GM23338 (cell line): Measurements from ENCODE around the gene USP2. TPM values are rescaled to one million over a fixed set of nuclear protein-coding genes. Genes with fewer than 3 reads are reported as not detected.

Source experiments
- ATAC-seq: fragments of 200-7000 bp; cut with Tn5 transposase; 3 replicates; pipeline ENCODE4 v1.9.1; 2020
- DNase-seq: peaks from one replicate; pipeline ENCODE4 v3.0.0-alpha.2; 2015; ENCODE audit warnings: low spot score
- H2AFZ ChIP-seq: fragments of 200-600 bp; sonication (generic); 2 replicates; pipeline ENCODE4 v1.8.0; 2016; ENCODE audit warnings: antibody characterized with exemption, mild to moderate bottlenecking, moderate library complexity
- H3F3A ChIP-seq: fragments of 200-600 bp; sonication (generic); replicated peaks from 2 replicates; pipeline ENCODE4 v1.8.0; 2017; ENCODE audit warnings: antibody characterized with exemption, mixed run types, low read depth
- H3K27ac ChIP-seq: fragments of 200-600 bp; sonication (generic); 2 replicates; pipeline ENCODE4 v1.6.1; 2016; ENCODE audit warnings: low read depth
- H3K27me3 ChIP-seq: fragments of 200-600 bp; sonication (generic); 2 replicates; pipeline ENCODE4 v1.8.0; 2016; ENCODE audit warnings: mild to moderate bottlenecking, mixed run types, moderate library complexity; ENCODE audit not compliant: insufficient read depth
- H3K36me3 ChIP-seq: fragments of 200-600 bp; sonication (generic); 2 replicates; pipeline ENCODE4 v1.8.0; 2016; ENCODE audit warnings: mild to moderate bottlenecking; ENCODE audit not compliant: insufficient read depth
- H3K4me1 ChIP-seq: fragments of 200-600 bp; sonication (generic); 2 replicates; pipeline ENCODE4 v1.8.0; 2016; ENCODE audit warnings: mild to moderate bottlenecking, moderate library complexity; ENCODE audit not compliant: insufficient read depth
- H3K4me2 ChIP-seq: fragments of 200-600 bp; sonication (generic); 2 replicates; pipeline ENCODE4 v1.7.1; 2017; ENCODE audit warnings: mixed run types
- H3K4me3 ChIP-seq: fragments of 200-600 bp; sonication (generic); 2 replicates; pipeline ENCODE4 v1.6.1; 2016; ENCODE audit warnings: mixed run types
- H3K79me2 ChIP-seq: fragments of 200-600 bp; sonication (generic); replicated peaks from 2 replicates; pipeline ENCODE4 v1.8.0; 2017; ENCODE audit warnings: mild to moderate bottlenecking; ENCODE audit not compliant: insufficient read depth
- H3K9me2 ChIP-seq: fragments of 200-600 bp; sonication (generic); 2 replicates; pipeline ENCODE4 v1.8.0; 2017; ENCODE audit not compliant: insufficient read depth
- H4K20me1 ChIP-seq: fragments of 200-600 bp; sonication (generic); replicated peaks from 2 replicates; pipeline ENCODE4 v1.8.0; 2017; ENCODE audit warnings: mild to moderate bottlenecking; ENCODE audit not compliant: insufficient read depth
- H3K27ac Mint-ChIP-seq: 2 replicates; pipeline ENCODE4 v1.8.0; 2020; ENCODE audit warnings: inconsistent platforms, mild to moderate bottlenecking, moderate library complexity, mixed read lengths
- H3K27me3 Mint-ChIP-seq: 3 replicates; pipeline ENCODE4 v1.8.0; 2022; ENCODE audit warnings: low read depth, mild to moderate bottlenecking, moderate library complexity, mixed read lengths, inconsistent platforms; ENCODE audit not compliant: insufficient read depth, poor library complexity
- H3K36me3 Mint-ChIP-seq: 3 replicates; pipeline ENCODE4 v1.8.0; 2021; ENCODE audit warnings: low read depth, mild to moderate bottlenecking, inconsistent platforms, moderate library complexity, mixed read lengths
- H3K4me1 Mint-ChIP-seq: 3 replicates; pipeline ENCODE4 v1.8.0; 2020; ENCODE audit warnings: mild to moderate bottlenecking, inconsistent platforms, mixed read lengths
- H3K4me3 Mint-ChIP-seq: 3 replicates; pipeline ENCODE4 v1.8.0; 2021; ENCODE audit warnings: moderate library complexity, mild to moderate bottlenecking, inconsistent platforms, mixed read lengths
- H3K9me3 Mint-ChIP-seq: 3 replicates; pipeline ENCODE4 v1.8.0; 2020; ENCODE audit warnings: moderate library complexity, mild to moderate bottlenecking, inconsistent platforms, mixed read lengths
- CREB1 ChIP-seq: fragments of 250-450 bp; sonication (Bioruptor Pico); IDR thresholded peaks from 2 replicates; pipeline ENCODE4 v1.5.0; 2020; ENCODE audit warnings: low read depth, mild to moderate bottlenecking, moderate library complexity
- EZH2 ChIP-seq: fragments of 200-600 bp; sonication (generic); IDR thresholded peaks from one replicate; pipeline ENCODE4 v1.8.0; 2017; ENCODE audit warnings: antibody characterized with exemption, mild to moderate bottlenecking, low read depth; ENCODE audit not compliant: unreplicated experiment
- EZH2phosphoT487 ChIP-seq: fragments of 200-600 bp; sonication (generic); IDR thresholded peaks from one replicate; pipeline ENCODE4 v1.8.1; 2018; ENCODE audit warnings: antibody characterized with exemption; ENCODE audit not compliant: unreplicated experiment
- JUNB ChIP-seq: IDR thresholded peaks from one replicate; pipeline ENCODE4 v1.6.1; 2016; ENCODE audit warnings: antibody characterized with exemption; ENCODE audit not compliant: unreplicated experiment
- POLR2AphosphoS5 ChIP-seq: IDR thresholded peaks from 2 replicates; pipeline ENCODE4 v1.6.1; 2016; ENCODE audit warnings: antibody characterized with exemption, low read depth
- STAT1 ChIP-seq: IDR thresholded peaks from one replicate; pipeline ENCODE4 v1.6.1; 2016; ENCODE audit warnings: antibody characterized with exemption; ENCODE audit not compliant: unreplicated experiment
- ZNF114 ChIP-seq: fragments of 250-450 bp; sonication (Bioruptor Pico); IDR thresholded peaks from 2 replicates; pipeline ENCODE4 v1.5.0; 2020; ENCODE audit warnings: mild to moderate bottlenecking, moderate library complexity
- ZNF331 ChIP-seq: fragments of 250-450 bp; sonication (Bioruptor Pico); IDR thresholded peaks from 2 replicates; pipeline ENCODE4 v1.5.0; 2020; ENCODE audit warnings: low read depth, mild to moderate bottlenecking, moderate library complexity
- polyA plus RNA-seq: library from polyadenylated mRNA; unstranded; fragments of >200 nt; fragmentation: Nextera tagmentation; extraction: Ambion mirVana; gene quantifications from 2 replicates; pipeline ENCODE4 v1.2.1, GENCODE V29; 2016
- total RNA-seq: library from RNA; depleted of rRNA; stranded (reverse); fragments of >200 nt; shearing (Covaris generic); gene quantifications from 2 replicates; pipeline ENCODE4 v1.2.3, GENCODE V29; 2014
- TF ChIP-seq, protein P1 (sequence below): IDR thresholded peaks from one replicate; pipeline ENCODE4 v1.6.1; 2018; ENCODE audit warnings: antibody characterized with exemption; ENCODE audit not compliant: unreplicated experiment
- TF ChIP-seq, protein P2 (sequence below): fragments of 250-450 bp; sonication (Bioruptor Pico); IDR thresholded peaks from 2 replicates; pipeline ENCODE4 v1.5.0; 2020; ENCODE audit warnings: mild to moderate bottlenecking, moderate library complexity
- TF ChIP-seq, protein P3 (sequence below): IDR thresholded peaks from 2 replicates; pipeline ENCODE4 v1.6.1; 2016; ENCODE audit warnings: antibody characterized with exemption

Gene USP2
- total and polyA plus RNA-seq, 2 experiments from 2014 or later: 4.9 to 5.0 TPM

DNA sequence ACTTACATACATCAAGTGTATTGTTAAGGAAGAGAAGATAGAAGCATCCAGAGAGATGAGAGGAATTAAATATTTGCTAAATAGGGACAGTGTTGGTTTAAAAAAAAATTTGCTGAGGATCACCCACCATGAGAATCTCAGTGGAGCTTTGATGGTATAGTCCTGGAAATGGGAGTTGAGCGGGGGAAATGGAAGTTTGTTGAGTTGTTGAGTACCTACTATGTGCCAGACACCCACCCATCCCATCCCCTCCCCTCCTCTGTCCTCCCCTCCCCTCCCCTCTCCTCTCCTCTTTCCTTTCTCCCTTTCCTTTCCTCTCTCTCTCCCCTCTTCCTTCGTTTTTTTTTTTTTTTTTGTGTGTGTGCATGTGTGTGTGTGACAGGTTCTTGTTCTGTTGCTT is 30.3 kb downstream of the USP2 start:
- no peak for TF ChIP-seq JUNB
- no peak for TF ChIP-seq POLR2AphosphoS5
- no peak for TF ChIP-seq CREB1 (CRISPR knock-in tag)
- TF ChIP-seq STAT1: no peak
- TF ChIP-seq ZNF331: no peak
- TF ChIP-seq, protein P1, sequence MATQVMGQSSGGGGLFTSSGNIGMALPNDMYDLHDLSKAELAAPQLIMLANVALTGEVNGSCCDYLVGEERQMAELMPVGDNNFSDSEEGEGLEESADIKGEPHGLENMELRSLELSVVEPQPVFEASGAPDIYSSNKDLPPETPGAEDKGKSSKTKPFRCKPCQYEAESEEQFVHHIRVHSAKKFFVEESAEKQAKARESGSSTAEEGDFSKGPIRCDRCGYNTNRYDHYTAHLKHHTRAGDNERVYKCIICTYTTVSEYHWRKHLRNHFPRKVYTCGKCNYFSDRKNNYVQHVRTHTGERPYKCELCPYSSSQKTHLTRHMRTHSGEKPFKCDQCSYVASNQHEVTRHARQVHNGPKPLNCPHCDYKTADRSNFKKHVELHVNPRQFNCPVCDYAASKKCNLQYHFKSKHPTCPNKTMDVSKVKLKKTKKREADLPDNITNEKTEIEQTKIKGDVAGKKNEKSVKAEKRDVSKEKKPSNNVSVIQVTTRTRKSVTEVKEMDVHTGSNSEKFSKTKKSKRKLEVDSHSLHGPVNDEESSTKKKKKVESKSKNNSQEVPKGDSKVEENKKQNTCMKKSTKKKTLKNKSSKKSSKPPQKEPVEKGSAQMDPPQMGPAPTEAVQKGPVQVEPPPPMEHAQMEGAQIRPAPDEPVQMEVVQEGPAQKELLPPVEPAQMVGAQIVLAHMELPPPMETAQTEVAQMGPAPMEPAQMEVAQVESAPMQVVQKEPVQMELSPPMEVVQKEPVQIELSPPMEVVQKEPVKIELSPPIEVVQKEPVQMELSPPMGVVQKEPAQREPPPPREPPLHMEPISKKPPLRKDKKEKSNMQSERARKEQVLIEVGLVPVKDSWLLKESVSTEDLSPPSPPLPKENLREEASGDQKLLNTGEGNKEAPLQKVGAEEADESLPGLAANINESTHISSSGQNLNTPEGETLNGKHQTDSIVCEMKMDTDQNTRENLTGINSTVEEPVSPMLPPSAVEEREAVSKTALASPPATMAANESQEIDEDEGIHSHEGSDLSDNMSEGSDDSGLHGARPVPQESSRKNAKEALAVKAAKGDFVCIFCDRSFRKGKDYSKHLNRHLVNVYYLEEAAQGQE: no peak
- TF ChIP-seq EZH2: no peak
- TF ChIP-seq, protein P2, sequence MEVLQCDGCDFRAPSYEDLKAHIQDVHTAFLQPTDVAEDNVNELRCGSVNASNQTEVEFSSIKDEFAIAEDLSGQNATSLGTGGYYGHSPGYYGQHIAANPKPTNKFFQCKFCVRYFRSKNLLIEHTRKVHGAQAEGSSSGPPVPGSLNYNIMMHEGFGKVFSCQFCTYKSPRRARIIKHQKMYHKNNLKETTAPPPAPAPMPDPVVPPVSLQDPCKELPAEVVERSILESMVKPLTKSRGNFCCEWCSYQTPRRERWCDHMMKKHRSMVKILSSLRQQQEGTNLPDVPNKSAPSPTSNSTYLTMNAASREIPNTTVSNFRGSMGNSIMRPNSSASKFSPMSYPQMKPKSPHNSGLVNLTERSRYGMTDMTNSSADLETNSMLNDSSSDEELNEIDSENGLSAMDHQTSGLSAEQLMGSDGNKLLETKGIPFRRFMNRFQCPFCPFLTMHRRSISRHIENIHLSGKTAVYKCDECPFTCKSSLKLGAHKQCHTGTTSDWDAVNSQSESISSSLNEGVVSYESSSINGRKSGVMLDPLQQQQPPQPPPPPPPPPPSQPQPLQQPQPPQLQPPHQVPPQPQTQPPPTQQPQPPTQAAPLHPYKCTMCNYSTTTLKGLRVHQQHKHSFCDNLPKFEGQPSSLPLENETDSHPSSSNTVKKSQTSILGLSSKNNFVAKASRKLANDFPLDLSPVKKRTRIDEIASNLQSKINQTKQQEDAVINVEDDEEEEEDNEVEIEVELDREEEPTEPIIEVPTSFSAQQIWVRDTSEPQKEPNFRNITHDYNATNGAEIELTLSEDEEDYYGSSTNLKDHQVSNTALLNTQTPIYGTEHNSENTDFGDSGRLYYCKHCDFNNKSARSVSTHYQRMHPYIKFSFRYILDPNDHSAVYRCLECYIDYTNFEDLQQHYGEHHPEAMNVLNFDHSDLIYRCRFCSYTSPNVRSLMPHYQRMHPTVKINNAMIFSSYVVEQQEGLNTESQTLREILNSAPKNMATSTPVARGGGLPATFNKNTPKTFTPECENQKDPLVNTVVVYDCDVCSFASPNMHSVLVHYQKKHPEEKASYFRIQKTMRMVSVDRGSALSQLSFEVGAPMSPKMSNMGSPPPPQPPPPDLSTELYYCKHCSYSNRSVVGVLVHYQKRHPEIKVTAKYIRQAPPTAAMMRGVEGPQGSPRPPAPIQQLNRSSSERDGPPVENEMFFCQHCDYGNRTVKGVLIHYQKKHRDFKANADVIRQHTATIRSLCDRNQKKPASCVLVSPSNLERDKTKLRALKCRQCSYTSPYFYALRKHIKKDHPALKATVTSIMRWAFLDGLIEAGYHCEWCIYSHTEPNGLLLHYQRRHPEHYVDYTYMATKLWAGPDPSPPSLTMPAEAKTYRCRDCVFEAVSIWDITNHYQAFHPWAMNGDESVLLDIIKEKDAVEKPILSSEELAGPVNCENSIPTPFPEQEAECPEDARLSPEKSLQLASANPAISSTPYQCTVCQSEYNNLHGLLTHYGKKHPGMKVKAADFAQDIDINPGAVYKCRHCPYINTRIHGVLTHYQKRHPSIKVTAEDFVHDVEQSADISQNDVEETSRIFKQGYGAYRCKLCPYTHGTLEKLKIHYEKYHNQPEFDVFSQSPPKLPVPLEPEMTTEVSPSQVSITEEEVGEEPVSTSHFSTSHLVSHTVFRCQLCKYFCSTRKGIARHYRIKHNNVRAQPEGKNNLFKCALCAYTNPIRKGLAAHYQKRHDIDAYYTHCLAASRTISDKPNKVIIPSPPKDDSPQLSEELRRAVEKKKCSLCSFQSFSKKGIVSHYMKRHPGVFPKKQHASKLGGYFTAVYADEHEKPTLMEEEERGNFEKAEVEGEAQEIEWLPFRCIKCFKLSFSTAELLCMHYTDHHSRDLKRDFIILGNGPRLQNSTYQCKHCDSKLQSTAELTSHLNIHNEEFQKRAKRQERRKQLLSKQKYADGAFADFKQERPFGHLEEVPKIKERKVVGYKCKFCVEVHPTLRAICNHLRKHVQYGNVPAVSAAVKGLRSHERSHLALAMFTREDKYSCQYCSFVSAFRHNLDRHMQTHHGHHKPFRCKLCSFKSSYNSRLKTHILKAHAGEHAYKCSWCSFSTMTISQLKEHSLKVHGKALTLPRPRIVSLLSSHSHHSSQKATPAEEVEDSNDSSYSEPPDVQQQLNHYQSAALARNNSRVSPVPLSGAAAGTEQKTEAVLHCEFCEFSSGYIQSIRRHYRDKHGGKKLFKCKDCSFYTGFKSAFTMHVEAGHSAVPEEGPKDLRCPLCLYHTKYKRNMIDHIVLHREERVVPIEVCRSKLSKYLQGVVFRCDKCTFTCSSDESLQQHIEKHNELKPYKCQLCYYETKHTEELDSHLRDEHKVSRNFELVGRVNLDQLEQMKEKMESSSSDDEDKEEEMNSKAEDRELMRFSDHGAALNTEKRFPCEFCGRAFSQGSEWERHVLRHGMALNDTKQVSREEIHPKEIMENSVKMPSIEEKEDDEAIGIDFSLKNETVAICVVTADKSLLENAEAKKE (CRISPR knock-in tag): no peak
- no peak for TF ChIP-seq EZH2phosphoT487
- TF ChIP-seq ZNF114 (CRISPR knock-in tag): no peak
- TF ChIP-seq, protein P3, sequence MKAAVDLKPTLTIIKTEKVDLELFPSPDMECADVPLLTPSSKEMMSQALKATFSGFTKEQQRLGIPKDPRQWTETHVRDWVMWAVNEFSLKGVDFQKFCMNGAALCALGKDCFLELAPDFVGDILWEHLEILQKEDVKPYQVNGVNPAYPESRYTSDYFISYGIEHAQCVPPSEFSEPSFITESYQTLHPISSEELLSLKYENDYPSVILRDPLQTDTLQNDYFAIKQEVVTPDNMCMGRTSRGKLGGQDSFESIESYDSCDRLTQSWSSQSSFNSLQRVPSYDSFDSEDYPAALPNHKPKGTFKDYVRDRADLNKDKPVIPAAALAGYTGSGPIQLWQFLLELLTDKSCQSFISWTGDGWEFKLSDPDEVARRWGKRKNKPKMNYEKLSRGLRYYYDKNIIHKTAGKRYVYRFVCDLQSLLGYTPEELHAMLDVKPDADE: no peak
- Mint-ChIP-seq H3K4me1 (peaks cover 18% of the 10 kb centered on the region), H3K4me3 (no peak overlapping the region), H3K36me3 (no peaks in the 10 kb centered on the region; the same call in 2 of the 3 replicates), H3K27ac (no peak overlapping the region), H3K9me3 (no peaks in the 10 kb centered on the region; the same call in 2 of the 3 replicates), H3K27me3 (peaks cover 15% of the 10 kb centered on the region)
- Histone ChIP-seq H3K9me2 (no peaks in the 10 kb centered on the region), H3K4me3 (no peak overlapping the region), H3K4me2 (no peak overlapping the region), H3K4me1 (peaks cover 10% of the 10 kb centered on the region; the same call in 1 of the 2 replicates), H3K36me3 (no peaks in the 10 kb centered on the region), H3F3A (no peaks in the 10 kb centered on the region), H3K27me3 (peaks cover 18% of the 10 kb centered on the region), H4K20me1 (no peaks in the 10 kb centered on the region), H2AFZ (no peak overlapping the region), H3K27ac (no peak overlapping the region), H3K79me2 (no peaks in the 10 kb centered on the region)
- ATAC-seq (no peak), DNase-seq (no peak)
